ENCODE data around the gene FAM234B.

DNA sequence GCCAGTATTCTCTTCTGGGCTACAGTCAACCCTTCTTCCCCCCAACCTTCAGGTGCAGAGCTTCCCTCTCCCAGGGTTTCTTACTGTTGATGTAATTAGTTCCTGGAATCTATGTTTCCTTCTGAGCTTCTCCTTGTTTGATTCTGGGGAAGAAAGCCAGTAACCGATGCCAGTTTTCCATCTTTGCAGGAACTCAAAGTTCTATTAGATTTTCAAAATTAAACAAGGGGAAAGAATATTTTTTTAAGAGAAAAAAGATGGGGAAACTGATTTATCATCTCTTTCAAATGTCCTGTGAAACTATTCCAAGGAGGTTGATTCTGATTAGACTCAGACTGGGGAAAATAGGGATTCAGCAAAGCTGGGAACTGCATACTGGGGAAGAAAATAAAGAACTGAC lies 17.9 kb upstream of the FAM234B start:
- TF ChIP-seq, protein P1, sequence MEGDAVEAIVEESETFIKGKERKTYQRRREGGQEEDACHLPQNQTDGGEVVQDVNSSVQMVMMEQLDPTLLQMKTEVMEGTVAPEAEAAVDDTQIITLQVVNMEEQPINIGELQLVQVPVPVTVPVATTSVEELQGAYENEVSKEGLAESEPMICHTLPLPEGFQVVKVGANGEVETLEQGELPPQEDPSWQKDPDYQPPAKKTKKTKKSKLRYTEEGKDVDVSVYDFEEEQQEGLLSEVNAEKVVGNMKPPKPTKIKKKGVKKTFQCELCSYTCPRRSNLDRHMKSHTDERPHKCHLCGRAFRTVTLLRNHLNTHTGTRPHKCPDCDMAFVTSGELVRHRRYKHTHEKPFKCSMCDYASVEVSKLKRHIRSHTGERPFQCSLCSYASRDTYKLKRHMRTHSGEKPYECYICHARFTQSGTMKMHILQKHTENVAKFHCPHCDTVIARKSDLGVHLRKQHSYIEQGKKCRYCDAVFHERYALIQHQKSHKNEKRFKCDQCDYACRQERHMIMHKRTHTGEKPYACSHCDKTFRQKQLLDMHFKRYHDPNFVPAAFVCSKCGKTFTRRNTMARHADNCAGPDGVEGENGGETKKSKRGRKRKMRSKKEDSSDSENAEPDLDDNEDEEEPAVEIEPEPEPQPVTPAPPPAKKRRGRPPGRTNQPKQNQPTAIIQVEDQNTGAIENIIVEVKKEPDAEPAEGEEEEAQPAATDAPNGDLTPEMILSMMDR (conservative IDR thresholded peaks at IDR 0.05), result no peak
- no peak for TF ChIP-seq EZH2 (IDR thresholded peaks at IDR 0.05; ENCODE audit: low read depth)
